ENCODE measurements around the gene SMIM29.

SMIM29 gene

GRCh38 chr6:34223956-34224940 is 24.6 kb downstream of the SMIM29 start:
- peak; percentile 92 for DNase-seq

GRCh38 chr6:34223381-34223955 is 25.3 kb downstream of the SMIM29 start:
- no peak for DNase-seq

- no peak for DNase-seq
These were observed 30.1 kb downstream of the SMIM29 start for GRCh38 chr6:34218691-34219090.

GRCh38 chr6:34213772-34214171 is 35.0 kb downstream of the SMIM29 start:
- DNase-seq, result no peak

- no peak for DNase-seq
These were observed 40.9 kb downstream of the SMIM29 start for GRCh38 chr6:34207695-34208443.

- DNase-seq, result no peak
These were observed 42.1 kb downstream of the SMIM29 start for GRCh38 chr6:34206726-34207125.

- DNase-seq, result no peak
These were observed 42.9 kb downstream of the SMIM29 start for GRCh38 chr6:34205916-34206315.

GRCh38 chr6:34205466-34205865 is 43.3 kb downstream of the SMIM29 start:
- DNase-seq, result no peak

- DNase-seq, result no peak
These were observed 44.1 kb downstream of the SMIM29 start for GRCh38 chr6:34204693-34205092.

- no peak for DNase-seq
These were observed 46.2 kb downstream of the SMIM29 start for GRCh38 chr6:34202329-34203201.

GRCh38 chr6:34201455-34202107 is 47.2 kb downstream of the SMIM29 start:
- no peak for DNase-seq

- no peak for DNase-seq
These were observed 48.4 kb downstream of the SMIM29 start for GRCh38 chr6:34200340-34200971.

- DNase-seq, result no peak
These were observed 52.0 kb downstream of the SMIM29 start for GRCh38 chr6:34196833-34197195.
